Heart left ventricle (tissue), 13 donors: ENCODE results near the gene NXPH4.

ENCODE experiments used
- CTCF ChIP-seq, 12 donors: fragments of 200-600 bp; sonication (generic) in 4 of 12; IDR thresholded peaks; one replicate each; pipeline versions ENCODE4 v1.5.0 to v1.8.0; 2018 to 2022; ENCODE audit warnings: antibody characterized with exemption in 12 of 12, mild to moderate bottlenecking in 5 of 12
- POLR2A ChIP-seq, 2 donors: fragments of 450-650 bp; IDR thresholded peaks; one replicate each; pipeline ENCODE4 v1.6.1; 2017; ENCODE audit warnings: antibody characterized with exemption in 2 of 2, mild to moderate bottlenecking in 2 of 2, moderate library complexity in 2 of 2
- donor health status: ischemic (EF 13 %, LVEDD 7.1; RV severe dilation, severe dysfunction).
- donor health status: DM: no; HTN: yes; CAD: no.
- donor health status: DM: no; HTN: no; CAD: no.
- donor health status: ischemic (EF 25% LVEDD 6.9; RV normal size, moderate dysfunction).
- donor health status: ischemic (EF 25% LVEDD 5.7; RV mildly dilated, moderate dysfunction).
- donor health status: ischemic (EF 35%, LVEDD 5.7; RV mildly dilated, moderate dysfunction).
- donor health status: nonischemic (EF 11% LVEDD 7.7; RV severe dilation, severe dysfunction).
- donor health status: DM: yes; HTN: yes; CAD: no.
- donor health status: PGD.
- donor health status: ischemic (EF 29% LVEDD 5.4; RV normal size, mild dysfunction).
- donor health status: nonischemic (EF 23%, LVEDD 6.1; RV moderate dilation, normal function).

GRCh38 chr12:57180321-57180989, 36.1 kb upstream of the NXPH4 start:
- TF ChIP-seq POLR2A (IDR thresholded peaks at IDR 0.05), result no peak
- TF ChIP-seq CTCF (IDR thresholded peaks at IDR 0.05), result no peak
